HEK293 (cell line): ENCODE measurements around the gene HCN4.

Experiments used
- KLF8 ChIP-seq: fragments of 450-650 bp; formaldehyde crosslinking; IDR thresholded peaks from 2 replicates; pipeline ENCODE4 v1.5.1; 2016; ENCODE audit warnings: missing biosample characterization, missing genetic modification characterization
- ZNF140 ChIP-seq: fragments of 450-650 bp; formaldehyde crosslinking; IDR thresholded peaks from 2 replicates; pipeline ENCODE4 v1.5.1; 2016; ENCODE audit warnings: missing biosample characterization, missing genetic modification characterization
- ZNF169 ChIP-seq: fragments of 450-650 bp; formaldehyde crosslinking; IDR thresholded peaks from 2 replicates; pipeline ENCODE4 v1.5.1; 2016; ENCODE audit warnings: missing biosample characterization, missing genetic modification characterization
- ZNF274 ChIP-seq, 2 experiments: fragments of 200-500 bp in 1 of 2; fragments of 450-650 bp in 1 of 2; sonication (Bioruptor generic) in 1 of 2; formaldehyde crosslinking in 1 of 2; IDR thresholded peaks; 2 replicates each; pipeline versions ENCODE4 v1.5.1 to v1.6.1; 2014 to 2016; ENCODE audit warnings: borderline replicate concordance in 1 of 2, inconsistent platforms in 1 of 2, low read length in 1 of 2, missing biosample characterization in 1 of 2, missing genetic modification characterization in 1 of 2
- ZNF335 ChIP-seq: fragments of 450-650 bp; formaldehyde crosslinking; conservative IDR thresholded peaks from 2 replicates; pipeline ENCODE4 v1.5.1; 2016; ENCODE audit warnings: missing biosample characterization, missing genetic modification characterization

GRCh38 chr15:73344056-73344455 lies 24.7 kb downstream of the HCN4 start:
- TF ChIP-seq ZNF140 (tag by site-specific recombination) = no peak
- no peak for TF ChIP-seq KLF8 (tag by site-specific recombination)
- no peak for TF ChIP-seq ZNF274 (IDR thresholded peaks at IDR 0.05; ENCODE audit: low read length)
- no peak for TF ChIP-seq ZNF274 (tag by site-specific recombination; IDR thresholded peaks at IDR 0.05; ENCODE audit: borderline replicate concordance)
- no peak for TF ChIP-seq ZNF169 (tag by site-specific recombination)
- TF ChIP-seq ZNF335 (tag by site-specific recombination) = no peak
